ENCODE measurements around the gene ADAMTS19.

DNA sequence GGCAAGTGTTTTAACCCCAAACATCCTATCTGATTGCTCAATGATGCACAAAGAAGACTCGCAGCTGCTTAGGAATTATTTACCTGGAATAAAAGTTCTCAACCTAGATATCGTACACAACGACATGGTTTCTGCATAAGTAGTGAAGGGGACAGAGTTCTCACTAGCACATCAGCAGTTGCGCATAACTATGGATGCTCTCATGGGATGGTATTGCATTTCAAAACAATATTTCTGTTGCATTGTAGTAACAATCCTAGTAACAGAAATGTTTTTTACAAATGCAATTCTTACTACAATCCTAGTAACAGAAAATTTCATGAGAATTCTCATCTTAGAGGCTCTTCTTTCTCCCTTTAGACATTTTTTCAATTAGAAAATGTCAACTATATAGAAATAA is 193.3 kb downstream of the ADAMTS19 start:
- TF ChIP-seq, protein P1, sequence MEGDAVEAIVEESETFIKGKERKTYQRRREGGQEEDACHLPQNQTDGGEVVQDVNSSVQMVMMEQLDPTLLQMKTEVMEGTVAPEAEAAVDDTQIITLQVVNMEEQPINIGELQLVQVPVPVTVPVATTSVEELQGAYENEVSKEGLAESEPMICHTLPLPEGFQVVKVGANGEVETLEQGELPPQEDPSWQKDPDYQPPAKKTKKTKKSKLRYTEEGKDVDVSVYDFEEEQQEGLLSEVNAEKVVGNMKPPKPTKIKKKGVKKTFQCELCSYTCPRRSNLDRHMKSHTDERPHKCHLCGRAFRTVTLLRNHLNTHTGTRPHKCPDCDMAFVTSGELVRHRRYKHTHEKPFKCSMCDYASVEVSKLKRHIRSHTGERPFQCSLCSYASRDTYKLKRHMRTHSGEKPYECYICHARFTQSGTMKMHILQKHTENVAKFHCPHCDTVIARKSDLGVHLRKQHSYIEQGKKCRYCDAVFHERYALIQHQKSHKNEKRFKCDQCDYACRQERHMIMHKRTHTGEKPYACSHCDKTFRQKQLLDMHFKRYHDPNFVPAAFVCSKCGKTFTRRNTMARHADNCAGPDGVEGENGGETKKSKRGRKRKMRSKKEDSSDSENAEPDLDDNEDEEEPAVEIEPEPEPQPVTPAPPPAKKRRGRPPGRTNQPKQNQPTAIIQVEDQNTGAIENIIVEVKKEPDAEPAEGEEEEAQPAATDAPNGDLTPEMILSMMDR (IDR thresholded peaks at IDR 0.05), result no peak
- TF ChIP-seq POLR2A (IDR thresholded peaks at IDR 0.05), result no peak

Data from tibial nerve (tissue), 3 donors.